ENCODE data around the gene FAM174C.
A peak's percentile ranks its signal among the peaks of the same experiment; 100 is the strongest.

FAM174C gene

DNA sequence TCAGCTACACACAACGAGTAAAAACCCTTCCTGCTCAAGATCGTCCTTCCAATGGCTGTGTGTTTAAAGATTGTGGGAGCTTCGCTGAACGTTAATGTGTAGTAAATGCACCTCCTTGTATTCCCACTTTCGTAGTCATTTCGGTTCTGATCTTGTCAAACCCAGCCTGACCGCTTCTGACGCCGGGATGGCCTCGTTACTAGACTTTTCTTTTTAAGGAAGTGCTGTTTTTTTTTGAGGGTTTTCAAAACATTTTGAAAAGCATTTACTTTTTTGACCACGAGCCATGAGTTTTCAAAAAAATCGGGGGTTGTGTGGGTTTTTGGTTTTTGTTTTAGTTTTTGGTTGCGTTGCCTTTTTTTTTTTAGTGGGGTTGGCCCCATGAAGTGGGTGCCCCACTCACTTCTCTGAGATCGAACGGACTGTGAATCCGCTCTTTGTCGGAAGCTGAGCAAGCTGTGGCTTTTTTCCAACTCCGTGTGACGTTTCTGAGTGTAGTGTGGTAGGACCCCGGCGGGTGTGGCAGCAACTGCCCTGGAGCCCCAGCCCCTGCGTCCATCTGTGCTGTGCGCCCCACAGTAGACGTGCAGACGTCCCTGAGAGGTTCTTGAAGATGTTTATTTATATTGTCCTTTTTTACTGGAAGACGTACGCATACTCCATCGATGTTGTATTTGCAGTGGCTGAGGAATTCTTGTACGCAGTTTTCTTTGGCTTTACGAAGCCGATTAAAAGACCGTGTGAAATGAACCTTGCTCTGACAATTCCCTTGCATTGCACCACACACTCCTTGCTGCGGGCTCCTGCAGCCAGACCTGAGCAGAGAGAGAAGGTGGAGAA, 2.7 kb upstream of the FAM174C start:
- DNase-seq (ENCODE audit: low read depth in 2 of 3, low spot score in 2 of 3) = no peak

GRCh38 chr19:1273263-1274041, 1.9 kb upstream of the FAM174C start:
- DNase-seq (ENCODE audit: low read depth in 2 of 3, low spot score in 2 of 3) = no peak

GRCh38 chr19:1274081-1274851, 1.1 kb upstream of the FAM174C start:
- no peak for DNase-seq (ENCODE audit: low read depth in 2 of 3, low spot score in 2 of 3)

GRCh38 chr19:1274852-1275259, 474 bp upstream of the FAM174C start:
- no peak for DNase-seq (ENCODE audit: low read depth in 2 of 3, low spot score in 2 of 3)

DNA sequence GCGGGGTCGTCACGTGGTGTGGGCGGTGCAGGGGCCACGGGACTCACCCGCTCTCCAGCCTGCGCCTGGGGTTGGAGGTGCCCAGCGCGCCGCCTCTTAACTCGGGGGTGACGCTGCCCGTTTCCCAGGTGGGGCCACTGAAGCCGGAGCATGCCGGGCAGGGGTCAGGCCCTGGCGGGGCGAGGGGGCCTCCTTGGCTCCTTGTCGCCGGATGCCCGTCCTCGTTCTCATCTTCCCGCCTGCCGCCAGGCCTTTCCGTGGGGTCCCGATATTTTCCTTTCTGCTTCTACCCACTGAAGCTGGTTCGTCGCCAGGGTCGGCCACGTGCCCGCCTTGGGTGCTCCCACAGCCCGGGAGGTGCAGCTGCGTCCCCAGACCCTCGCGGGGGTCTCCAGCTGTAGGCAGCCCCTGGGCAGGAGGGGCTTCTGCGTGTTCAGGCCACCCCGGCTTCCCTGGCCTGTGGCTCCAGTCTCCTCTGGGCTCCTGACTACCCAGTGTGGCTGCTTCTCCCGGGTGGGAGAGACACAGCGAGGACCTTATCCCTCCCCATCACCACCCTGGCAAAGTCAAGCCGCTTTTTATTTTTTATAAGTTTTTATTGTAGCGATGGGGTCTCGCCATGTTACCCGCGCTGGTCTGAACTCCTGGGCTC, 772 bp downstream of the FAM174C start:
- peak in 1 of 3 experiments; percentile 83 for DNase-seq (ENCODE audit: low read depth in 2 of 3, low spot score in 2 of 3)

GRCh38 chr19:1276628-1277022, 1.3 kb downstream of the FAM174C start:
- DNase-seq (ENCODE audit: low read depth in 2 of 3, low spot score in 2 of 3) = no peak

DNA sequence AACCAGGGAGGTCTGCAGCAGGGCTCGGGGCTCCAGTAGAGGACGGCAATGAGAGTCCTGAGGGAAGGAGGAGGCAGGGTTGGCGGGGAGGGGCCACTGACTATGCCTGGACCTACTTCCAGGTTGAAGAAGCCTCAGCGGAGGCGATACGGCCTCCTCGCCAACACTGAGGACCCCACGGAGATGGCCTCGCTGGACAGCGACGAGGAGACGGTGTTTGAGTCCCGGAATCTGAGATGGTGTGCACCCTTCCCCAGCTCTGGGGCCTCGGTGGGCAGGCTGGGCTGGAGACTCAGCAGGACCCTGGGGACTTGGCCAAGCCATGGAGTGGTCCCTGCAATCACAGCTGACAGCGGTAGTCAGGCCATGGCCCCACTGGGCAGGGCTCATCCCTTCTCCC, 1.7 kb downstream of the FAM174C start:
- DNase-seq (ENCODE audit: low read depth in 2 of 3, low spot score in 2 of 3) = no peak

GRCh38 chr19:1278074-1278473, 2.7 kb downstream of the FAM174C start:
- DNase-seq (ENCODE audit: low read depth in 2 of 3, low spot score in 2 of 3) = no peak

GRCh38 chr19:1278713-1279660, 3.7 kb downstream of the FAM174C start:
- no peak for DNase-seq (ENCODE audit: low read depth in 2 of 3, low spot score in 2 of 3)

- peak in 1 of 3 experiments; percentile 58 for DNase-seq (ENCODE audit: low read depth in 2 of 3, low spot score in 2 of 3)
Observed at GRCh38 chr19:1279782-1280341, 4.5 kb downstream of the FAM174C start.

DNA sequence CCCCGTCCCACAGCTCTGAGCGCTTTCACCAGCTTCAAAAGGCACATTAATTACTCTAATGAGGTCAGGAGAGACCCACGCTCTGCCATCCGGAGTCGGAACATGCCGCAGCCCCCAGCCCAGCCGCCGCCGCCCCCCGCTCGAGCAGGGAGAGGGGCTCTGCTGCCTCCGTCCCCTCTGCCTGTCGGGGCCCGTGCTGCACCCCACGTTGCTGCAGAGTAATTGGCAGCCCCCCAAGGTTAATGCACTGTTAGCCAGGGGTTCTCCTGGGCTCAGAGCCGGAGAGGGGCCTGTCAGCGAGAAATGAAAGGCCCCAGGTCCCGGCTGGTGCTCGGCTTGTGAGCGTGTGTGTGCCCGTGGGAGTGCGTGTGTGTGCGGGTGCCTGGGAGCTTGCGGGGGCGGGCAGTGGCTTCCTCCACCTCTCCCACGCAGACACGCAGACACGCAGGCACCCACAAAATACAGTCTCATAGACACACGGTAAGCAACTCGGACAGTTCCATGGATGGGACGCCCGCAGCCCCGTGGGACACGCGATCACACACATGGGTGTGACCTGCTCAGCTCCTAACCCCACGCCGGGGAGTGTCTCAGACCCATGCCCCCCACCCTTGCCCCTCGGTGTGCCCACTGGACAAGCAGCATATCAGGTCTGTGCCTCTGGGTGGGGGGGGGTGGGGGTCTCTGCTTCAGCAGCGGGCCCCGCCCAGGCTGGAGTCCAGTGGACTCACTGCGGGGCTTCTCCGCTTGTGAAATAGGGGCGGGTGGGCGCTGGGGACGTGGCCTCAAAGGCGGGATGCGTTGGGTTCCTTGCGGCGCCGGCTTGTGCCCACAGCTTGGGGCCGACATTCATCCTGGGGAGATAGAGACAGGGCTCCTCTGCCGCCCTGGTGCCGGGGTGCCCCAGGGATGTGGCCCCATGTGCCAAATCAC, 5.6 kb downstream of the FAM174C start:
- no peak for DNase-seq (ENCODE audit: low read depth in 2 of 3, low spot score in 2 of 3)

GRCh38 chr19:1281569-1282287, 6.4 kb downstream of the FAM174C start:
- DNase-seq (ENCODE audit: low read depth in 2 of 3, low spot score in 2 of 3) = no peak

DNA sequence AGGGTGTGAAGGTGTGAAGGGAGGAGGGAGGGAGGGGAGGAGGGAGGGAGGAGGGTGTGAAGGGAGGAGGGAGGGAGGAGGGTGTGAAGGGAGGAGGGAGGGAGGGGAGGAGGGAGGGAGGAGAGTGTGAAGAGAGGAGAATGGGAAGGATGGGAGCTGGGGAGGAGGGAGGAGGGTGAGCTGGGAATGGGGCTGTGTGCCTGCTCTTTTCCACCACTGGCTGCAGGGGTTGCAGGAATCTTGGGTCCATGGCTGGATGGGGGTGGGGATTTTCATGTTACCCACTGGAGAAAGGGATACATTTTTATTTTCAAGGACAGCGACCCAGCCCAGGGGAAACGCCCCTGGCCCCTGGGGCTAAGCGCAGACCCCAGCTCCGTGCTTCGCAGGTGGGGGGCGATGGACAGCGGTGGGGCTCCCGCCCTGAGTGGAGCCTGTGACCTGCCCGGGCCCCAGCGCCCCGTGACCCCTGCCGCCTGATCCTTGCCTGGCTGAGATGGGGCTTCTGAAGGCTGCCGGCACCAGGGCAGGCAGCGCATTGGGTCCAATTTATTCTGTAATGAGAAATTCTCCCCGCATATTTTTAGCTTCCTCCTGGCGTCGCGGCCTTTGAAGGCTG, 7.4 kb downstream of the FAM174C start:
- no peak for DNase-seq (ENCODE audit: low read depth in 2 of 3, low spot score in 2 of 3)

- no peak for DNase-seq (ENCODE audit: low read depth in 2 of 3, low spot score in 2 of 3)
Observed at GRCh38 chr19:1283207-1283916, 8.0 kb downstream of the FAM174C start.

- no peak for DNase-seq (ENCODE audit: low read depth in 2 of 3, low spot score in 2 of 3)
Observed at GRCh38 chr19:1283917-1284292, 8.6 kb downstream of the FAM174C start.

DNA sequence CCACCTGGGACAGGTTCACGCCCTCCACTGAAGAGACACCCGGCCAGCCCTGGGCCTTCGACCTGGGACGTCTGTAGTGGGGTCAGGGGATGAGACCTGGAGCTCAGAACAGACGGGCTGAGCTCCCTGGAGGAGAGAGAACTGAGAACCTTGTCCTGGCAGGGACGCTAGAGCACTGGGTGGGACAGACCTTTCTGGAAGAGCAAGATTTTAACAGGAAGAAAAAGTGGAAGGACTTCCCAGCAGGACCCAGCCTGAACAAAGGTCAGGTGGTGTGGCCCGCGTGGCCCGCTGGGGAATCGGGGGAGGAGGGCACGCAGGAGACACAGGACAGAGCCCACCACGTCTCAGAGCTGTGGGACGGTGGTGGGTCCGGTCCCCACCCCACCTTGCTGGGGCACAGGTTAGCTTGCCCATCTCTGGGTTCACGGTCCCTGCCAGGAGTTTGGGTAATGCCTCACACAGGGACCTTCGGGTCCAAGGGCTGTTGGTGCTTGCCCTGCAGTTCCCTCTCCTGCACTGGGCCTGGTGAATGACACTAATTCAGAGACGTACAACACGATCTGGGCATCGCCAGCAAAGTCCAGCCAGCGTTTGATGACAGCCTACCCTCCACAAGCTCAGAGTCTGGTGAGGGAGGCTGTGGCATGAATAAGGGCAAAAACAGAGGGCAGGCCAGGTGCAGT, 9.1 kb downstream of the FAM174C start:
- DNase-seq (ENCODE audit: low read depth in 2 of 3, low spot score in 2 of 3) = no peak

Data from activated CD8-positive, alpha-beta memory T cell treated with anti-CD3 and anti-CD28 coated beads for 48 hours (primary cell).